GM19372 (cell line): ENCODE measurements around the gene CCDC175.

Experiments used
- ATAC-seq: cut with Tn5 transposase; IDR thresholded peaks from one replicate; pipeline ENCODE4 v1.9.1; 2021; ENCODE audit warnings: mild to moderate bottlenecking, low read depth, moderate library complexity; ENCODE audit not compliant: unreplicated experiment

The CCDC175 gene

GRCh38 chr14:59576332-59577294 is at the start of gene CCDC175:
TSS of gene CCDC175 (minus strand) at chr14:59576812. CDS start at chr14:59576775, 37 bp downstream.
- peak; percentile 97 for ATAC-seq

- no peak for ATAC-seq
Measured at GRCh38 chr14:59622631-59623030, 46.0 kb upstream of the CCDC175 start.

- ATAC-seq: no peak
Measured at GRCh38 chr14:59619061-59619460, 42.4 kb upstream of the CCDC175 start.

GRCh38 chr14:59601056-59601455 is 24.4 kb upstream of the CCDC175 start:
- ATAC-seq: no peak

DNA sequence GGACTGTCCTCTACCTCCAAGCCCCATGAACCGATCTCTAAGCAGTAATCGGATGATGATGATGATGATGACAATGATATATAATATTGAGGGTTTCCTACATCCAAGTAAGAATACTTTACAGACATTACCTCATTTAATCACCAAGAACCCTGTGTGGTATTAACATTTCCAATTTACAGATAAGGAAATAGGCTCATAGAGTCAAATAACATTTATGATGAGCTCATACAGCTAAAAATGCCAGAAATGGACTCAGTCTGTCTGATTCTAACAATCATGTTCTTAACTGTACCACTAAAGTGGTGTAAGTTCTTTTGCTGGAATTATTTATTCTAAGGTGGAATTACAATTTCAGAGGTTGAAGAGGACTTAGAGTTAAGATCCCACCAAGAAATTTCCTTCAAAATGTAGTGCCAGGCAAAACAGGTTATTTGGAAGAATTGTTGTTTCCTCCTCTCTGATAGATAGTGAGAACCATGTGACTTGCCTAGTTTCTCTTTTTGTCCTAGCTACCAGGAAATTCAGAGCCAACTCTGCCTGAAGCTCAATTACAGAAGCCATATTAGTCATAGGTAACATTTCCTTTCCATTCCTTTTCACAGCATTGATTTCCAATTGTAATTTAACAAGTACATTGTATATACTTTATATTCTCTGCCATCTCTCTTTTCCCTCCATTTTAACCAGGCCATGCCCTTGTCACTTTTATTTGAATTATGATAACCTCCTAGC is 23.8 kb upstream of the CCDC175 start:
- ATAC-seq: no peak

- no peak for ATAC-seq
Measured at GRCh38 chr14:59595071-59595470, 18.5 kb upstream of the CCDC175 start.

GRCh38 chr14:59591641-59592370 is 15.2 kb upstream of the CCDC175 start:
- ATAC-seq: no peak

- ATAC-seq: no peak
Measured at GRCh38 chr14:59588101-59588500, 11.5 kb upstream of the CCDC175 start.

- ATAC-seq: no peak
Measured at GRCh38 chr14:59585891-59586554, 9.4 kb upstream of the CCDC175 start.

DNA sequence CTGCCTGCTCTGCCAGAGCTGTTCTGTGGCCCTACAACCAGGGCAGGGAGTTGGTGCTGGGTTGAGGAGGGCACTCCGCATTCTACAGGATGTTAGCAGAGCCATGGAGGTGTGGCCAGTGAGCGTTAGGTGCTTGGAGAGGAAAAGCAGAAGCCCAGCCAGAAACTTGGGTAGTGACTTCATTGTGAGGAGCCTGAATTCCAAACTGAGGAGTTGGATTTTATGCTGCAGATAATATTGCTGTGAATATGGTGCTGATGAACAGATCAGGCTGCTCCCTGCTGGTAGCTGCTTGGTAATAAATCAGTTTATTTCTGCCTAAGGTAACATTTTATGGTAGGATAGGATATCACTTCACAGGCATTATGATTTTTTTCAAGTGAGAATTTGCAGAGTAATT is 7.1 kb upstream of the CCDC175 start:
- no peak for ATAC-seq

DNA sequence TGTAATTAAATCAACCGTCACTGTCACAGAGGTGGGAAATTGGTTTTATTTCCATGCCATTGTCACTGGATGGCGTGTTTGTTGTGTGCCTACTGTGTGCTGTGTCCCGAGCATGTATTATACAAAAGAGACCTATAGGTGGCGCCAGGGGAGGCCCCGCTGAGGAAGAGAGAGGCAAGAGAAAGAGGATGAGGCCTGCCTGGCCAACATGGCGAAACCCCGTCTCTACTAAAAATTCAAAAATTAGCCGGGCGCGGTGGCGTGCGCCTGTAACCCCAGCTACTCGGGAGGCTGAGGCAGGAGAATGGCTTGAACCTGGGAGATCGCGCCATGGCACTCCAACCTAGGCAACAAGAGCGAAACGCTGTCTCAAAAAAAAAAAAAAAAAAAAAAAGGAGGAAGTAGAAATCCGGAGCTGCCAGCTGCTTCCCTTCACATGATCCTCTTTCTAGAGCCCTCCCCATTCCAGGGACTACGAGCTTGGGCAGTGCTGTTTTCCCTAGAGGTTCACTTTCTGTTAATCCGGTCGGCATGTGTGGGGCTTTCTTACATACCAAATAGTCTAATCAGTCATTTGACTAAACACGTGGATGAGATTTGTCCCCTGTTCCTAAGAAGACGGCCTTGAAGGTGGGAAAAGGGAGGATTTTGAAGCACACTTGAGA is 6.4 kb upstream of the CCDC175 start:
- ATAC-seq: no peak

DNA sequence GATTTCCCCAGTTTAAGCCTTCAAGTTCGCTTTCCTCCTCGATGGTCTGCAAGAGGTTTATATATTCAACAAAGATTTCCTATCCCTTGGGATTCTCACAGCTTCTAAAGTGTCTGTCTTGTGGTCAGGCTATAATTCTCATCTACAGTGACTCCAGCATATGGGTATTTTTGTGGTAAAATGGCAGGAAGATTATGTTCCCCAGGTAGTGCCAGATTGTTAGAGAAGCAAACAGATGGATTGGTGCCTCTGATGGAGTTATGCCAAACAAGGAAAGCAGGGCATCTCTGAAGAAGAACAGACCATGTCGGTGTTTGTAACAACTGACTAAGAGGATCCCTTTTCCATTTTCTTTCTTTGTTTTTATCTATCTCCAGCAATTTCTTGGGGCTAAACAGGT is 5.5 kb upstream of the CCDC175 start:
- no peak for ATAC-seq

- no peak for ATAC-seq
Measured at GRCh38 chr14:59580911-59581310, 4.3 kb upstream of the CCDC175 start.

- ATAC-seq: no peak
Measured at GRCh38 chr14:59570122-59570521, 6.5 kb downstream of the CCDC175 start.

DNA sequence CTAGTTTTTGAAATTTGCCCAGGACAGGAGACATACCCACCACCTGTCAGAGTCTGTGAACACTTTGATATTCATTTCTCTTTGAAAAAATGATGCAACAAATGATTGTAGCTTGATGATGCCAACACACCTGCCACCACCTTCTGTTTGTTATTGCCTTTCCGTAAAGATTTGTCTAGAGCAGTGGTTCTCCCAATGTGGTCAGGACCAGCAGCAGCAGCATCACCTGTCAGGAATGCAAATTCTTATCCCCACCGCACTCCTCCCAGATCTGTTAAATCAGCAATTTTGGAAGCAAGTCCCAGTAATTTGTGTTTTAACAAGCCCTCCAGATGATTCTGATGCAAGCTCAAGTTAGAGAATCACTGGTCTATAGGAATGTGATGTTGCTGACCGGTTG is 9.9 kb downstream of the CCDC175 start:
- no peak for ATAC-seq

DNA sequence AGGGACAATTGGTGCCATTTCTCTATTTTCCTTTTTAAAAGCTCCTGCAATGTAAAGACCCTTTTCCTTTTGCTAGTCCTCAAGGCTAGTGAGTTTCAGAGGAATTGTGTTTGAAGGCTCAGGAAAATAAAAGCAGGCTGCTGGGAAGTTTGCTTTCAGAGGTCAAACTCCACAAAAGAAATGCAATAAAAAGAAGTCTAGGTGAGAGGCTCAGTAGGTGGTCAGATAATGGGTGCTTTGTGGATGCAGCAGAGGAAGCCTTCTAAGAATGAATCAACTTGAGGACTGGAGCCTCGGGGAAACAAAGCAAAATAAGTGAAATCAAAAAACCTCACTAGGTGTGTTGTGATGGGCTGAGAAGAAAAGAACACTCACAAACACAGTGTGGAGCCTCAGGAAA is 10.3 kb downstream of the CCDC175 start:
- ATAC-seq: no peak

DNA sequence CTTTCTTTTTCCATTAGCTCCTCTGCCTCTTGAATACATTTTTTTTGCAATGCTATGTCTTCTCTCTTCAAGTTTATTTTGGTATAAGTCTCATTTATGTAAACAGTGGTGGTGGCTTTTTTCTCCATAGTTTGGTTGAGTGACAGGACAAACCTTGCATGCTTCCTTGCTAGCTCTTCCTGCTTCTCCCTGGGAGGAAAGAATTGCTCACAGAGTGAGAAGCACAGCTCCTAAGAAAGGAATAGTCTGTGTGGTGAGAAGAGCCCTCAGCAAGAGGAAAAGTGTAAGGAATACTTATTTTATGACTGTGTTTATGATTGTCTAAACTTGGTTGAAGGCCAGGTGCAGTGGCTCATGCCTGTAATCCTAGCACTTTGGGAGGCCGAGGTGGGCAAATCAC is 11.5 kb downstream of the CCDC175 start:
- ATAC-seq: no peak

DNA sequence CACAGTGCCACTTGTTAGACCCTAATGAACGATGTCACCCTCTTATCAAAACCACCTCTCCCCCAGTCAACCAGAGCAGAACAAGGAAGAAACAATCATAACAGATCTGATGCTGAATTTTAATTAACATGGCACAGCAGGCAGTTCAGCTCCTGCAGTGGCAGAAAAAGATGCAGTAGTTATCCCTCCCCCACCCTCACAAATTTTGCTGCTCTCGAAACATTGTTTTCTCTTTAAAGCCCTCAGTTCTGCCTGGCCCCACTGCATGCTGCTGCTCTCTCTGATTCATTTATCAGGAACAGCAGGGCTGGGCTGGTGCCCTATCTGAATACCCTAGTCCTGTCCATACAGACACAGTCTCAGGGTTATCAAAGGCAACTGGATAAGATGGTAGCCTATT is 12.2 kb downstream of the CCDC175 start:
- ATAC-seq: no peak

DNA sequence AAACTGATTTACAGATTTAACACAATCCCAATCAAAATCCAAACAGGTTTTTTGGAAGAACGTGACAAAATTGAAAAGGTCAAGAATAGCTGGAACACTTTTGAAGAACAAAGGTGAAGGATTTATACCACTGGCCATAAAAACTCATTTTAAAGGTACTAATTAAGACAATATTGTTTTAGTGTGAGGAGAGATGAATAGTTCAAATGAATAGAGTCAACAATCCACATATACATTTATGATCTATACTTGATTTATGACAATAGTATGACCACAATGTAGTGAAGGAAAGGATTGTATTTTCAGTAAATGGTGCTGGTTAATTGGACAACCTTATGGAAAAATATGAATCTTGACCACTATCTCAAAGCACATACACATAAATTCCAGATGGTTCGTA is 29.3 kb downstream of the CCDC175 start:
- no peak for ATAC-seq

DNA sequence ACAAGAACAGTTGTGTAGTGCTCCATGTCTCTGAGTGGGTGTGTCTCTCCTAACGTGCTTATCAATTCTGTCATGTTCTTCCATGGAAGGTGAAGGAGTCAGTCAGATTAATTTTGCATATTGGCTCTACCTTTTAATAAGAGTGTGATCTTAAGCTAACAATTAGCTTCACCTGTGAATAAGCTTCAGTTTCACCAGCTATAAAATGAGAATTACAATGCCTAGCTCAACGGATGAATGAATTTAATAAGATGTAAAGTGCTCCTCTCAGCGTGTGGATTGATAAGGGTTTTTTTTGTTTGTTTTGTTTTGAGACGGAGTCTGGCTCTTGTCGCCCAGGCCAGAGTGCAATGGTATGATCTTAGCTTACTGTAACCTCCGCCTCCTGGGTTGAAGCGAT is 32.7 kb downstream of the CCDC175 start:
- no peak for ATAC-seq
